ENCODE measurements around the gene RPL23. TPM values are rescaled to one million over a fixed set of nuclear protein-coding genes. Genes with fewer than 3 reads are reported as not detected.

Gene RPL23
- total and polyA plus RNA-seq, 9 of the 15 experiments (the other 6 are each of a cell fraction or from before 2014, with no cell fraction given), result 1,745 to 3,667 (median 3,096) TPM

GRCh38 chr17:38870259-38871165, 17.0 kb upstream of the RPL23 start (continued):
- TF ChIP-seq MXI1 (IDR thresholded peaks at IDR 0.05; ENCODE audit: low read depth, low read length) (no peak), NKRF (IDR thresholded peaks at IDR 0.05; ENCODE audit: borderline replicate concordance) (peak; percentile 80), NR2F6 (CRISPR knock-in tag; IDR thresholded peaks at IDR 0.05) (no peak), ADNP (tag; IDR thresholded peaks at IDR 0.05) (no peak), MTA1 (IDR thresholded peaks at IDR 0.05; ENCODE audit: borderline replicate concordance) (no peak), NR1H2 (CRISPR knock-in tag; IDR thresholded peaks at IDR 0.05) (no peak), RBM25 (IDR thresholded peaks at IDR 0.05; ENCODE audit: low read depth, low read length, severe bottlenecking) (no peak), ZFPM2 (CRISPR knock-in tag; IDR thresholded peaks at IDR 0.05) (no peak), RBBP5 (IDR thresholded peaks at IDR 0.05; ENCODE audit: borderline replicate concordance, insufficient read depth, low read length, poor library complexity, severe bottlenecking) (no peak), HEY1 (CRISPR knock-in tag; IDR thresholded peaks at IDR 0.05; ENCODE audit: borderline replicate concordance) (no peak), ZNF184 (CRISPR knock-in tag; IDR thresholded peaks at IDR 0.05) (no peak), SIX5 (IDR thresholded peaks at IDR 0.05; ENCODE audit: borderline replicate concordance in 1 of 2, insufficient read depth in 1 of 2, low read depth in 1 of 2, low read length in 2 of 2) (no peak), PYGO2 (tag; IDR thresholded peaks at IDR 0.05) (no peak), STAT5B (CRISPR knock-in tag; IDR thresholded peaks at IDR 0.05) (no peak), WHSC1 (IDR thresholded peaks at IDR 0.05; ENCODE audit: low read length) (no peak), THAP7 (CRISPR knock-in tag; IDR thresholded peaks at IDR 0.05) (no peak), ZFP91 (CRISPR knock-in tag; IDR thresholded peaks at IDR 0.05) (0 out of 2 replicates have a peak, but pooled peaks have one; percentile 17), TAF15 (IDR thresholded peaks at IDR 0.05; ENCODE audit: low read depth, low read length) (no peak), ZEB2 (IDR thresholded peaks at IDR 0.05) (no peak; the same call in 1 of the 2 replicates), TCF7L2 (IDR thresholded peaks at IDR 0.05; ENCODE audit: low read depth, low read length) (no peak), POLR3G (IDR thresholded peaks at IDR 0.05; ENCODE audit: extremely low read depth, insufficient read length, insufficient replicate concordance) (no peak), IRF9 (tag; IDR thresholded peaks at IDR 0.05) (no peak), CHD2 (IDR thresholded peaks at IDR 0.05; ENCODE audit: low read depth, low read length) (no peak)
